Measurements from ENCODE around the gene BMP6. TPM values are rescaled to one million over a fixed set of nuclear protein-coding genes. Genes with fewer than 3 reads are reported as not detected.

BMP6 gene
- total RNA-seq, 4 donors from 2014 or later, result 1.8 to 7.4 (median 3.8) TPM

DNA sequence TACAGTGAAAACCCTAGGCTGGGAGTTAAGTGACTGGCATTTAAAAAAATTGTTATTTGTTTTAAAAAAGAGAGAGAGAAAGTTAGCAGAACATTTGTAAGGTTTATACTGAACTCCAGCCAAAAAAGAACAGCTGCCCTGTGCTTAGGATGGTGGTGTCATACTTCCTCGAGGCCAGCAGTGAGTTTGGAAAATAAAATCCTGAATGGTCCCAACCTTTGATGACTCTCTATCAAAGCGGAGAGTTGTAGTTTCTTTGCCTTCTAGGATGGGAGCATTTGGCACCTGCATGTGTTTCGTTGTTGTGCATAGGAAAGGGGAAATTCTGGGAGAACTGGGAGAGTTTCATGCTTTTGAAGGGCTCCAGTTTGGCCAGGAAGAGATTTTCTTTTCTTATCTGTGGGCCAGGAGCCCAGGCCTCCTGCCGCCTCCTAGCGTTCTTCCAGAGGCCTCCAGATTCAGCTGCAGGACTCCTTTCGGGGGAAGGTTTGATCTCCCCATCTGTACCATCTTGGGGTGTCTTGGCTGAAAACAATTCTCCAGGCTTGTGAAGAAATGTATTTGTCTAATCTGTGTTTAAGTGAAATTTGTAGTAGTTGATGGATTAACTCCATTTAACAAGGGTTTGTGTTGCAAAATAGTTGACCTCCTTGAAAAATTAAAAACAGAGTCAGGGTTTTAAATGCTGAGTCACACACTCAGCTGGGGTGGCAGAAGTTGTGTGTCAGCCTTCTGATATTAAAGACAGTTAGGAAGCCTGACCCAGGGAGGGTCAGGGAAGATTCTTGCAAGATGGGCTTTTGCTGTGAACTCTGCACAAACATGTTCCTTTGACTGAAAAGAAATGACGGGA, 121.3 kb downstream of the BMP6 start:
- TF ChIP-seq POLR2A (IDR thresholded peaks at IDR 0.05), result no peak
- no peaks in the 10 kb centered on the region for H3K36me3 ChIP-seq
- no peak for DNase-seq (ENCODE audit: low spot score in 2 of 2)
- no peak overlapping the region for H3K4me3 ChIP-seq
- peaks cover 6% of the 10 kb centered on the region for H3K9me3 ChIP-seq
- no peaks in the 10 kb centered on the region for H3K27me3 ChIP-seq
- no peak overlapping the region for H3K27ac ChIP-seq
- 67% methylated on average over 7 of the region's 7 CpGs for WGBS
- no peaks in the 10 kb centered on the region for H3K4me1 ChIP-seq

DNA sequence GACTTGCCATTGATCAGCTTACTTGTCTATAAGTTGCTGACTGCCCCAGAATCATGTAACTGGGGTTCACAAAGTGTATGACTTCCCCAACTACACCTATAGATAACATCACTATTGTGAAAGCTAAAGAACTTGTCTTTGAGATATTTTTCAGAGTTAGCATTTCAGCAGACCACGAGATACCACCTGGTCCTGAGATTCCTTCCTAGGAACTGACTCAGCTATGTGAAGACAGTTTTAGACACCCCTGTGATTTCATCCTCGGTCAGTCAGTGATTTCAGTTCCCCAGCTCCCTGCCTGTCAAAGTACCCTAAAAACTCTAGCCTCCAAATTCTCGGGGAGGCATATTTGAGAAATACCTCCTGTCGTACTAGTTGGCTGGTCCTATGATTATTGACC, 122.3 kb downstream of the BMP6 start:
- H3K4me3 ChIP-seq, result no peak overlapping the region
- no peak overlapping the region for H3K27ac ChIP-seq
- TF ChIP-seq EP300 (IDR thresholded peaks at IDR 0.05) (no peak), POLR2A (IDR thresholded peaks at IDR 0.05) (no peak), POLR2AphosphoS5 (IDR thresholded peaks at IDR 0.05) (no peak)
- TF ChIP-seq, protein P1, sequence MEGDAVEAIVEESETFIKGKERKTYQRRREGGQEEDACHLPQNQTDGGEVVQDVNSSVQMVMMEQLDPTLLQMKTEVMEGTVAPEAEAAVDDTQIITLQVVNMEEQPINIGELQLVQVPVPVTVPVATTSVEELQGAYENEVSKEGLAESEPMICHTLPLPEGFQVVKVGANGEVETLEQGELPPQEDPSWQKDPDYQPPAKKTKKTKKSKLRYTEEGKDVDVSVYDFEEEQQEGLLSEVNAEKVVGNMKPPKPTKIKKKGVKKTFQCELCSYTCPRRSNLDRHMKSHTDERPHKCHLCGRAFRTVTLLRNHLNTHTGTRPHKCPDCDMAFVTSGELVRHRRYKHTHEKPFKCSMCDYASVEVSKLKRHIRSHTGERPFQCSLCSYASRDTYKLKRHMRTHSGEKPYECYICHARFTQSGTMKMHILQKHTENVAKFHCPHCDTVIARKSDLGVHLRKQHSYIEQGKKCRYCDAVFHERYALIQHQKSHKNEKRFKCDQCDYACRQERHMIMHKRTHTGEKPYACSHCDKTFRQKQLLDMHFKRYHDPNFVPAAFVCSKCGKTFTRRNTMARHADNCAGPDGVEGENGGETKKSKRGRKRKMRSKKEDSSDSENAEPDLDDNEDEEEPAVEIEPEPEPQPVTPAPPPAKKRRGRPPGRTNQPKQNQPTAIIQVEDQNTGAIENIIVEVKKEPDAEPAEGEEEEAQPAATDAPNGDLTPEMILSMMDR (IDR thresholded peaks at IDR 0.05), result no peak
- 86% methylated on average over 4 of the region's 4 CpGs for WGBS
- H3K36me3 ChIP-seq, result no peaks in the 10 kb centered on the region
- no peaks in the 10 kb centered on the region for H3K4me1 ChIP-seq
- no peaks in the 10 kb centered on the region for H3K27me3 ChIP-seq
- peaks cover 13% of the 10 kb centered on the region for H3K9me3 ChIP-seq
- no peak for DNase-seq (ENCODE audit: low spot score in 2 of 2)

DNA sequence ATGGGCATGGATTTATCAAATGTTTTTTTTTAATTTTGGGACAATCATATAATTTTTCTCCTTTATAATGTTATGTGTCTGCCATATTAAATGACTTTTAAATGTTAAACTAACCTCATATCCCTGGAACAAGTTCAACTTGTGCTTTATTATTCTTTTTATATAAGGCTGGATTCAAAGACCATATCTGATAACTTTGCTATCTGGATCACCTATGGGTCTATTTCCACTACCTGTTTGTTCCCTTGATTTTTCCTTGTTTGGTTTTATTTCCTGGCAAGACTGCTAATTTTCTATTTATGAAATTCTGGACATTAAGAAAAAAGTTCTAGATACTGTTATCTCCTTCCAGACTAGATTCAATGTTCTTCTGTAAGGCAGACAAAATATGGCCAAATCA, 125.9 kb downstream of the BMP6 start:
- no peaks in the 10 kb centered on the region for H3K4me1 ChIP-seq
- peaks cover 13% of the 10 kb centered on the region for H3K9me3 ChIP-seq
- H3K36me3 ChIP-seq, result no peaks in the 10 kb centered on the region
- no peak for DNase-seq (ENCODE audit: low spot score in 2 of 2)
- no peaks in the 10 kb centered on the region for H3K27me3 ChIP-seq
- TF ChIP-seq, protein P1 (IDR thresholded peaks at IDR 0.05), result no peak
- TF ChIP-seq EP300 (IDR thresholded peaks at IDR 0.05) (no peak), POLR2AphosphoS5 (IDR thresholded peaks at IDR 0.05) (no peak), POLR2A (IDR thresholded peaks at IDR 0.05) (no peak)
- no peak overlapping the region for H3K27ac ChIP-seq
- no peak overlapping the region for H3K4me3 ChIP-seq

DNA sequence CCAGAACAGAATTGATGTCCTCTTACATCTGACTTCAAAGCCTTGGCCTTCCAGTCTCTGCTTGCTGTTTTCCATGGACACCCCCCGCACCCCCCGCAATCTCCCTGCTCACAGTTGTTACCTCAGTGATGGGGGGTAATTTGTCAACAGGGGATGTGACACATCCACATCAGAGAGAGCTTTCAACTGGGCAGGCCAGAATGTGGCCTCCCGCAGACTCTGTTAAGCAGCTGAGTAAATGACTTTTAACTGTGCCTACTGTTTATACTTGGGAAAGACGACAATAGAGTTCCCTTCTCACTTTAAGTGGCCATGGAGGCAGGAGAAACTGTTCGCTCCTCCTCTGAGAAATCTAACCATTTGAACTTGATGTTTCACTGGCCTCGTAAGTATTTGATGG, 133.7 kb downstream of the BMP6 start:
- TF ChIP-seq POLR2AphosphoS5 (IDR thresholded peaks at IDR 0.05) (no peak), POLR2A (IDR thresholded peaks at IDR 0.05) (no peak), EP300 (IDR thresholded peaks at IDR 0.05) (no peak)
- TF ChIP-seq, protein P1 (IDR thresholded peaks at IDR 0.05), result no peak
- no peak overlapping the region for H3K4me3 ChIP-seq
- no peaks in the 10 kb centered on the region for H3K9me3 ChIP-seq
- H3K27me3 ChIP-seq, result no peaks in the 10 kb centered on the region
- DNase-seq (ENCODE audit: low spot score in 2 of 2), result no peak
- H3K4me1 ChIP-seq, result no peaks in the 10 kb centered on the region
- WGBS, result 72% methylated on average over 6 of the region's 6 CpGs
- H3K36me3 ChIP-seq, result no peaks in the 10 kb centered on the region
- H3K27ac ChIP-seq, result no peak overlapping the region

DNA sequence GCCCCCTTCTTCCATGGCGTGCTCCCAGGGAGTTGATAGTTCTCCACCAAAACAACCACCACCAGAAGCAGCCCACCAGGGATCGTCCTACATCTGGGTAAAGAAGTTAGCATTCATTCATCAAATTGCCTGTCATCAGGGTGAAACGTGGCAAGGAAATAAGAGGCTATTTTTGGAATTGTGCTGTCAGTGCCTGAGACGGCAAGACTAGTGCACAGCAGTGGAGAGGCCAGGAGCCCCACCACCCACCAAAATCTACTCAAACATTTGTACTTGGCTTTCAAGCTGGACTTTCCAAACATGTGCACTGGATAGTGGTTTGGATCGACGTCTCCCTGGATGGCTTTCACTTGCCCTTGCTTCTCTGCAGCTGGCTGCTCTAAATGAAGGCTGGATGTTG, 139.9 kb downstream of the BMP6 start:
- Histone ChIP-seq H3K4me3 (no peak overlapping the region), H3K27ac (no peak overlapping the region), H3K9me3 (no peaks in the 10 kb centered on the region), H3K36me3 (no peaks in the 10 kb centered on the region), H3K27me3 (no peaks in the 10 kb centered on the region), H3K4me1 (no peaks in the 10 kb centered on the region)
- no peak for DNase-seq (ENCODE audit: low spot score in 2 of 2)
- TF ChIP-seq, protein P1 (IDR thresholded peaks at IDR 0.05), result no peak
- TF ChIP-seq POLR2AphosphoS5 (IDR thresholded peaks at IDR 0.05), result no peak
- no peak for TF ChIP-seq POLR2A (IDR thresholded peaks at IDR 0.05)
- TF ChIP-seq EP300 (IDR thresholded peaks at IDR 0.05), result no peak
- WGBS, result 53% methylated on average over 6 of the region's 6 CpGs
